Peyer's patch (tissue), 4 donors: ENCODE measurements around the gene PDE11A.

Experiments
- POLR2A ChIP-seq, 2 donors: fragments of 450-650 bp; IDR thresholded peaks; one replicate each; pipeline ENCODE4 v1.5.1; 2017; ENCODE audit warnings: antibody characterized with exemption in 2 of 2, mild to moderate bottlenecking in 2 of 2, moderate library complexity in 2 of 2
- TF ChIP-seq, protein P1 (sequence below), 6 experiments: fragments of 450-650 bp in 4 of 6; fragments of 200-600 bp in 2 of 6; sonication (generic) in 1 of 6; IDR thresholded peaks; one replicate each; pipeline ENCODE4 v1.5.1; 2017 to 2019; ENCODE audit warnings: antibody characterized with exemption in 6 of 6, mild to moderate bottlenecking in 3 of 6, moderate library complexity in 1 of 6

DNA sequence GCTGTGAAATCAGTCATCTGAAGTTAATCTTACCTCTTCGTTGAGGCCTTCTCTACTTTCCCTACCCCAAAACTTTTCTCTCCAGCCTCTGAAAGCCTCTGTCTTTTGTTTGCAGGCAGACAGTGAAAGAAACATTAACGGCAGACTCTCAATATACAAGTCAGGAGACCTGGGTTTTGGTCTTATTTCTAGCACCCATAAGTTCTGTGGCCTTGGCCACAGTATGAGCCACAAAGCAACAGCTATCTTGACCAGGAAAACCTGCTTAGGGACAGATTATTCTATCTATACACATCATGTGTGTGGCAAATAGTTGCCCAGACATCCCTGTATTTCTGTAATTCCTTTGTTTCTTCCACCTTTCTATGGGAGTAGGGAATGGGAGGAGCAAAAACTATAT lies 361.7 kb downstream of the PDE11A start:
- TF ChIP-seq, protein P1, sequence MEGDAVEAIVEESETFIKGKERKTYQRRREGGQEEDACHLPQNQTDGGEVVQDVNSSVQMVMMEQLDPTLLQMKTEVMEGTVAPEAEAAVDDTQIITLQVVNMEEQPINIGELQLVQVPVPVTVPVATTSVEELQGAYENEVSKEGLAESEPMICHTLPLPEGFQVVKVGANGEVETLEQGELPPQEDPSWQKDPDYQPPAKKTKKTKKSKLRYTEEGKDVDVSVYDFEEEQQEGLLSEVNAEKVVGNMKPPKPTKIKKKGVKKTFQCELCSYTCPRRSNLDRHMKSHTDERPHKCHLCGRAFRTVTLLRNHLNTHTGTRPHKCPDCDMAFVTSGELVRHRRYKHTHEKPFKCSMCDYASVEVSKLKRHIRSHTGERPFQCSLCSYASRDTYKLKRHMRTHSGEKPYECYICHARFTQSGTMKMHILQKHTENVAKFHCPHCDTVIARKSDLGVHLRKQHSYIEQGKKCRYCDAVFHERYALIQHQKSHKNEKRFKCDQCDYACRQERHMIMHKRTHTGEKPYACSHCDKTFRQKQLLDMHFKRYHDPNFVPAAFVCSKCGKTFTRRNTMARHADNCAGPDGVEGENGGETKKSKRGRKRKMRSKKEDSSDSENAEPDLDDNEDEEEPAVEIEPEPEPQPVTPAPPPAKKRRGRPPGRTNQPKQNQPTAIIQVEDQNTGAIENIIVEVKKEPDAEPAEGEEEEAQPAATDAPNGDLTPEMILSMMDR (IDR thresholded peaks at IDR 0.05), result no peak
- TF ChIP-seq POLR2A (IDR thresholded peaks at IDR 0.05), result no peak
